ENCODE data around the gene PTPN23.

Gene PTPN23, protein sequence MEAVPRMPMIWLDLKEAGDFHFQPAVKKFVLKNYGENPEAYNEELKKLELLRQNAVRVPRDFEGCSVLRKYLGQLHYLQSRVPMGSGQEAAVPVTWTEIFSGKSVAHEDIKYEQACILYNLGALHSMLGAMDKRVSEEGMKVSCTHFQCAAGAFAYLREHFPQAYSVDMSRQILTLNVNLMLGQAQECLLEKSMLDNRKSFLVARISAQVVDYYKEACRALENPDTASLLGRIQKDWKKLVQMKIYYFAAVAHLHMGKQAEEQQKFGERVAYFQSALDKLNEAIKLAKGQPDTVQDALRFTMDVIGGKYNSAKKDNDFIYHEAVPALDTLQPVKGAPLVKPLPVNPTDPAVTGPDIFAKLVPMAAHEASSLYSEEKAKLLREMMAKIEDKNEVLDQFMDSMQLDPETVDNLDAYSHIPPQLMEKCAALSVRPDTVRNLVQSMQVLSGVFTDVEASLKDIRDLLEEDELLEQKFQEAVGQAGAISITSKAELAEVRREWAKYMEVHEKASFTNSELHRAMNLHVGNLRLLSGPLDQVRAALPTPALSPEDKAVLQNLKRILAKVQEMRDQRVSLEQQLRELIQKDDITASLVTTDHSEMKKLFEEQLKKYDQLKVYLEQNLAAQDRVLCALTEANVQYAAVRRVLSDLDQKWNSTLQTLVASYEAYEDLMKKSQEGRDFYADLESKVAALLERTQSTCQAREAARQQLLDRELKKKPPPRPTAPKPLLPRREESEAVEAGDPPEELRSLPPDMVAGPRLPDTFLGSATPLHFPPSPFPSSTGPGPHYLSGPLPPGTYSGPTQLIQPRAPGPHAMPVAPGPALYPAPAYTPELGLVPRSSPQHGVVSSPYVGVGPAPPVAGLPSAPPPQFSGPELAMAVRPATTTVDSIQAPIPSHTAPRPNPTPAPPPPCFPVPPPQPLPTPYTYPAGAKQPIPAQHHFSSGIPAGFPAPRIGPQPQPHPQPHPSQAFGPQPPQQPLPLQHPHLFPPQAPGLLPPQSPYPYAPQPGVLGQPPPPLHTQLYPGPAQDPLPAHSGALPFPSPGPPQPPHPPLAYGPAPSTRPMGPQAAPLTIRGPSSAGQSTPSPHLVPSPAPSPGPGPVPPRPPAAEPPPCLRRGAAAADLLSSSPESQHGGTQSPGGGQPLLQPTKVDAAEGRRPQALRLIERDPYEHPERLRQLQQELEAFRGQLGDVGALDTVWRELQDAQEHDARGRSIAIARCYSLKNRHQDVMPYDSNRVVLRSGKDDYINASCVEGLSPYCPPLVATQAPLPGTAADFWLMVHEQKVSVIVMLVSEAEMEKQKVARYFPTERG (N-terminal part only)

GRCh38 chr3:47380601-47381316 is at the start of gene PTPN23:
Gene PTPN23, plus strand, starts transcription at chr3:47381021. Its CDS starts 76 bp downstream, at chr3:47381097.
- Histone ChIP-seq H3K9me3 (ENCODE audit: control insufficient read depth, insufficient read depth, low read depth, low read length) (no peaks in the 10 kb centered on the region), H3K36me3 (ENCODE audit: control insufficient read depth, insufficient read depth, low read length) (no peaks in the 10 kb centered on the region), H3K9ac (ENCODE audit: low read length) (peak within 1 kb of the TSS; percentile 83), H3K4me1 (ENCODE audit: control insufficient read depth, insufficient read depth, low read length) (0 out of 2 replicates have a peak, but pooled peaks cover 5% of the 10 kb centered on the region), H3K27me3 (ENCODE audit: control insufficient read depth, insufficient read depth, low read length) (no peaks in the 10 kb centered on the region), H3K4me3 (ENCODE audit: low read depth, low read length) (peak within 1 kb of the TSS; percentile 93), H3K27ac (ENCODE audit: low read depth, low read length) (peak within 1 kb of the TSS; percentile 41)

- Histone ChIP-seq H3K4me1 (ENCODE audit: control insufficient read depth, insufficient read depth, low read length) (no peaks in the 10 kb centered on the region), H3K9ac (ENCODE audit: low read length) (no peak overlapping the region), H3K27ac (ENCODE audit: low read depth, low read length) (no peak overlapping the region), H3K4me3 (ENCODE audit: low read depth, low read length) (no peak overlapping the region), H3K27me3 (ENCODE audit: control insufficient read depth, insufficient read depth, low read length) (no peaks in the 10 kb centered on the region), H3K36me3 (ENCODE audit: control insufficient read depth, insufficient read depth, low read length) (peaks cover 88% of the 10 kb centered on the region), H3K9me3 (ENCODE audit: control insufficient read depth, insufficient read depth, low read depth, low read length) (no peaks in the 10 kb centered on the region)
Observed at GRCh38 chr3:47333907-47334306, 46.9 kb upstream of the PTPN23 start.

- Histone ChIP-seq H3K9me3 (ENCODE audit: control insufficient read depth, insufficient read depth, low read depth, low read length) (no peaks in the 10 kb centered on the region), H3K4me1 (ENCODE audit: control insufficient read depth, insufficient read depth, low read length) (no peaks in the 10 kb centered on the region), H3K4me3 (ENCODE audit: low read depth, low read length) (no peak overlapping the region), H3K9ac (ENCODE audit: low read length) (no peak overlapping the region), H3K27ac (ENCODE audit: low read depth, low read length) (no peak overlapping the region), H3K27me3 (ENCODE audit: control insufficient read depth, insufficient read depth, low read length) (no peaks in the 10 kb centered on the region), H3K36me3 (ENCODE audit: control insufficient read depth, insufficient read depth, low read length) (peaks cover 88% of the 10 kb centered on the region)
Observed at GRCh38 chr3:47337656-47338055, 43.2 kb upstream of the PTPN23 start.

DNA sequence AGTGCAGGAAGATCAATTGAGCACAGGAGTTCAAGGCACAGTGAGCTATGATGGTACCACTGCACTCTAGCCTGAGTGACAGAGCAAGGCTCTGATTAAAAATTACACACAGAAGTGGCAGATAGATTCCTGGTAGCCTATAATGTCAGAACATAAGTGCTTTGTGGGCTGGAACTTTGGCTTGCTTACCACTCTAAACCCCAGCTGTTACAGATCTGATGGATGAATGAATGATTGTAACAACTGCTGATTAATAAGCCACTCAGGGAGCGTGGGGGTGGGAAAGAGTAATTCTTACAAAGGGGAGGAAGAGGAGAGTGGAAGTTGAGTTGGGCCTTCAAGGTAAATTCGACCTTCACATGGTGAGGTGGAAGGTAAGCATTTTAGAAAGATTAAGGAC is 40.9 kb upstream of the PTPN23 start:
- Histone ChIP-seq H3K36me3 (ENCODE audit: control insufficient read depth, insufficient read depth, low read length) (peaks cover 88% of the 10 kb centered on the region), H3K9ac (ENCODE audit: low read length) (no peak overlapping the region), H3K27ac (ENCODE audit: low read depth, low read length) (no peak overlapping the region), H3K4me3 (ENCODE audit: low read depth, low read length) (no peak overlapping the region), H3K4me1 (ENCODE audit: control insufficient read depth, insufficient read depth, low read length) (no peaks in the 10 kb centered on the region), H3K27me3 (ENCODE audit: control insufficient read depth, insufficient read depth, low read length) (no peaks in the 10 kb centered on the region), H3K9me3 (ENCODE audit: control insufficient read depth, insufficient read depth, low read depth, low read length) (no peaks in the 10 kb centered on the region)

DNA sequence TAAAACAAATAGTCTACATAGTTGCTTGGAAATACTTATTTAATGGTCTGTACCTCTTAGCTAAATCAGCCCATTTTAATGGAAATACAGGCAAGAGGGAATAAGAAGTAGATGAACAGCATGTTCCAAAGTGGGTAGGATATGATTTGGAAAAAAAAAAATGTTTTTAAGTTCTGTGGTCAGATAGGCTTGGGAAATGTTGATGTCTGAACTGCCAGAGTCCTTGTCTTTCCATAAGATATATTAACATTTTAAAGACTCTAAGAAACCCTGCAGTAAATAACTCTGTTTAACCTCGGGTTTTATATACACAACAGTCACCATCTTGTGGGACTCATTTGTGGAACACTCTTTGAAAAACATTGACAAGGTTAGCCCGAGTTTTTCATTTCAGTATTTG is 40.0 kb upstream of the PTPN23 start:
- H3K9ac ChIP-seq (ENCODE audit: low read length), result no peak overlapping the region
- peaks cover 90% of the 10 kb centered on the region for H3K36me3 ChIP-seq (ENCODE audit: control insufficient read depth, insufficient read depth, low read length)

GRCh38 chr3:47342151-47342550 is 38.7 kb upstream of the PTPN23 start:
- Histone ChIP-seq H3K9ac (ENCODE audit: low read length) (no peak overlapping the region), H3K36me3 (ENCODE audit: control insufficient read depth, insufficient read depth, low read length) (peaks cover 83% of the 10 kb centered on the region), H3K4me1 (ENCODE audit: control insufficient read depth, insufficient read depth, low read length) (no peaks in the 10 kb centered on the region), H3K27ac (ENCODE audit: low read depth, low read length) (no peak overlapping the region), H3K9me3 (ENCODE audit: control insufficient read depth, insufficient read depth, low read depth, low read length) (no peaks in the 10 kb centered on the region), H3K4me3 (ENCODE audit: low read depth, low read length) (no peak overlapping the region), H3K27me3 (ENCODE audit: control insufficient read depth, insufficient read depth, low read length) (no peaks in the 10 kb centered on the region)

More for the DNA sequence above, 40.0 kb upstream of the PTPN23 start:
- no peaks in the 10 kb centered on the region for H3K9me3 ChIP-seq (ENCODE audit: control insufficient read depth, insufficient read depth, low read depth, low read length)
- H3K27ac ChIP-seq (ENCODE audit: low read depth, low read length), result no peak overlapping the region
- no peaks in the 10 kb centered on the region for H3K4me1 ChIP-seq (ENCODE audit: control insufficient read depth, insufficient read depth, low read length)
- no peaks in the 10 kb centered on the region for H3K27me3 ChIP-seq (ENCODE audit: control insufficient read depth, insufficient read depth, low read length)
- H3K4me3 ChIP-seq (ENCODE audit: low read depth, low read length), result no peak overlapping the region

DNA sequence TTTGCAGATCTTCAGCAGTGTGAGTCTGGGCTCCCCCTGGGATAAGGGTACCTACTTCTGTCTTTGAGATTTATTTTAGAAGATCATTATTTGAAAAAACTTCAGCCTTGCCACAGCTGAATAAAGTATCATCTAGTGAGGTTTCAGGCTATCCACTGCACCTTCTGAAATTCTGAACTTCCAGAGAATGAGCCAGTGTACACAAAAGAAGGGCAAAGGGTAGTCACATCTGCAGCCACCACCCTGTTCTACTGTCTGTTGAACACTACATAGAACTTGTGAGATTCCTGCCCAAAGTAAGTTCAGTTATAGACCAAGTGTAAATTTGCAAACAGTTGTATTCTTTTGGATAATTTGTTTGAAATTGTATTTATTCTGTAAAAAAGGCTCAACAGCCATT is 38.0 kb upstream of the PTPN23 start:
- Histone ChIP-seq H3K27me3 (ENCODE audit: control insufficient read depth, insufficient read depth, low read length) (no peaks in the 10 kb centered on the region), H3K4me1 (ENCODE audit: control insufficient read depth, insufficient read depth, low read length) (no peaks in the 10 kb centered on the region), H3K9me3 (ENCODE audit: control insufficient read depth, insufficient read depth, low read depth, low read length) (no peaks in the 10 kb centered on the region), H3K27ac (ENCODE audit: low read depth, low read length) (no peak overlapping the region), H3K4me3 (ENCODE audit: low read depth, low read length) (no peak overlapping the region), H3K36me3 (ENCODE audit: control insufficient read depth, insufficient read depth, low read length) (peaks cover 76% of the 10 kb centered on the region), H3K9ac (ENCODE audit: low read length) (no peak overlapping the region)

DNA sequence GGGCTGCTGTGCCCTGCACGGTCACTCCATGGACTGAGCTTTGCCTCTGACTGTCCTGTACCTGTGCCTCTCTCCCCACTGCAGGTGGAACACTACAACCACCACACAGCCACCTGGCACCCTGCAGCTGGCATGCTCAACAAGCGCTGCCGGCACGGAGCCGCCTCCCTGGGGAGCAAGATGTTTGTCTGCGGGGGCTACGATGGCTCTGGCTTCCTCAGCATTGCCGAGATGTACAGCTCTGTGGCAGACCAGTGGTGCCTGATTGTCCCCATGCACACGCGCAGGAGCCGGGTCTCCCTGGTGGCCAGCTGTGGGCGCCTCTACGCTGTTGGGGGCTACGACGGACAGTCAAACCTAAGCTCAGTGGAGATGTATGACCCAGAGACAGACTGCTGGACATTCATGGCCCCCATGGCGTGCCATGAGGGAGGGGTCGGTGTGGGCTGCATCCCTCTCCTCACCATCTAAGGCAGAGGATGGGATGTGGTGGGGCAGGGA is 37.3 kb upstream of the PTPN23 start:
- Histone ChIP-seq H3K9ac (ENCODE audit: low read length) (no peak overlapping the region), H3K27me3 (ENCODE audit: control insufficient read depth, insufficient read depth, low read length) (no peaks in the 10 kb centered on the region), H3K4me1 (ENCODE audit: control insufficient read depth, insufficient read depth, low read length) (no peaks in the 10 kb centered on the region), H3K27ac (ENCODE audit: low read depth, low read length) (no peak overlapping the region), H3K4me3 (ENCODE audit: low read depth, low read length) (no peak overlapping the region), H3K36me3 (ENCODE audit: control insufficient read depth, insufficient read depth, low read length) (peaks cover 70% of the 10 kb centered on the region), H3K9me3 (ENCODE audit: control insufficient read depth, insufficient read depth, low read depth, low read length) (no peaks in the 10 kb centered on the region)

DNA sequence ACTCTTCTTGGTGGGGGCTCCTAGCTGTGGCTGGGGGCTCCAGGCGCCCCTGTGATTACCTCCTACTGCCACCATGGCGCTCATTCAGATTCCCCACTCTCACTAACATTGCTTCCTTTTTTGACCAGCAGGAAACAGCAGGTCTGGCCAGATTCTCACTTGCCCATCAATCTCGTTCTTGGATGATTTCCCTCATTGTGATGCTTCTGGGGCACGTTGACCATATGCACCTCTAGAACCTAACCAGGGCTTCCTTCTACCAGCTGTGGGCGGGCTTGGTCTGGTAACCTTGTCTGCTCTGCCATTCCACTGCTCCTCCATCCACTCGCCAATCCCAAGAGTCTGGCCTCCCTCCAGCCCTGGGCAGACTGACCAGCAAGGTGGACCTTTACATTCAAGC is 35.9 kb upstream of the PTPN23 start:
- peaks cover 56% of the 10 kb centered on the region for H3K36me3 ChIP-seq (ENCODE audit: control insufficient read depth, insufficient read depth, low read length)

DNA sequence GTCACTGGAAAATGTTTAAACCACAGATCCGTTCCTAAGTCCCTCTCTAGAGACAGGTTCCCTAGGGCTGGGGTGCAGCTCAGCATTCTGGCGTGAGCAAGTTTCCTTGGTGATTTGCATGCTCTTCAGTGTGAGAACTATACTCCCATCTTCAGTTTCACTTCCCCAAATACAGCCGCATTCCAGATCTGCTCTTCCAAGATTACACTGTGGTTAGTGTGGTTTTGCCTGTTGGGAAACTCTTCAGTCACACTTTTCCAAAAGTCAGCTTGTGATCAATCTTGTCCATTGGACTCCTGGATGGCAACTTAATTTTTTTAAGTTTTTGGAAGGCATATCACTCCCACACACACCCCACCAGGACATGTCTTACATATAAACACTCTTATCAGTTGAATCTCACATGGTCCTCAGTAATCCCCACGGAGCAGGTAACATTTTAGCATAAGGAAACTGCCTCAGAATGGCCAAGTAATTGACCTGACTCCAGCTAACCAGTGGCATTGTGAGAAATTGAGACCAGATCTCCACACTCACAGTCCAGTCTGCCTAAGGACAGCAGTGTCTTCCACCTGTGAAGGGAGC is 33.5 kb upstream of the PTPN23 start:
- no peaks in the 10 kb centered on the region for H3K27me3 ChIP-seq (ENCODE audit: control insufficient read depth, insufficient read depth, low read length)
- no peak overlapping the region for H3K9ac ChIP-seq (ENCODE audit: low read length)
- no peak overlapping the region for H3K27ac ChIP-seq (ENCODE audit: low read depth, low read length)
- peaks cover 41% of the 10 kb centered on the region for H3K36me3 ChIP-seq (ENCODE audit: control insufficient read depth, insufficient read depth, low read length)
- H3K4me1 ChIP-seq (ENCODE audit: control insufficient read depth, insufficient read depth, low read length), result no peaks in the 10 kb centered on the region
- no peak overlapping the region for H3K4me3 ChIP-seq (ENCODE audit: low read depth, low read length)
- H3K9me3 ChIP-seq (ENCODE audit: control insufficient read depth, insufficient read depth, low read depth, low read length), result no peaks in the 10 kb centered on the region

More for the DNA sequence above, 35.9 kb upstream of the PTPN23 start:
- no peaks in the 10 kb centered on the region for H3K27me3 ChIP-seq (ENCODE audit: control insufficient read depth, insufficient read depth, low read length)
- no peak overlapping the region for H3K27ac ChIP-seq (ENCODE audit: low read depth, low read length)
- no peak overlapping the region for H3K4me3 ChIP-seq (ENCODE audit: low read depth, low read length)
- H3K9me3 ChIP-seq (ENCODE audit: control insufficient read depth, insufficient read depth, low read depth, low read length), result no peaks in the 10 kb centered on the region
- no peaks in the 10 kb centered on the region for H3K4me1 ChIP-seq (ENCODE audit: control insufficient read depth, insufficient read depth, low read length)
- no peak overlapping the region for H3K9ac ChIP-seq (ENCODE audit: low read length)

Measured in HUES6 (cell line).